ENCODE measurements around the gene MIS18BP1.

- TF ChIP-seq POLR2A (IDR thresholded peaks at IDR 0.05) (no peak), CTCF (IDR thresholded peaks at IDR 0.05) (no peak), EP300 (IDR thresholded peaks at IDR 0.05) (no peak)
Observed at GRCh38 chr14:45210159-45210558, 42.8 kb downstream of the MIS18BP1 start.

Data from tibial nerve (tissue), 4 donors.